GM12864 (cell line): ENCODE data around the gene LRRC4C.

Experiments
- DNase-seq: peaks from one replicate; pipeline ENCODE4 v3.0.0-alpha.2; 2011; ENCODE audit warnings: low read depth
- H3K4me3 ChIP-seq: 2 replicates; pipeline ENCODE4 v1.5.1; 2011; ENCODE audit warnings: mild to moderate bottlenecking, low read depth, low read length, control low read depth
- CTCF ChIP-seq: IDR thresholded peaks from 2 replicates; pipeline ENCODE4 v1.5.1; 2011; ENCODE audit warnings: low read depth, mild to moderate bottlenecking, moderate library complexity, low read length, control low read depth, inconsistent platforms; ENCODE audit errors: missing control alignments

Gene LRRC4C

GRCh38 chr11:41459465-41460401 lies at the start of gene LRRC4C:
TSS of gene LRRC4C (minus strand) at chr11:41459652.
- H3K4me3 ChIP-seq = no peak within 1 kb of the TSS
- no peak for DNase-seq
- TF ChIP-seq CTCF = no peak

DNA sequence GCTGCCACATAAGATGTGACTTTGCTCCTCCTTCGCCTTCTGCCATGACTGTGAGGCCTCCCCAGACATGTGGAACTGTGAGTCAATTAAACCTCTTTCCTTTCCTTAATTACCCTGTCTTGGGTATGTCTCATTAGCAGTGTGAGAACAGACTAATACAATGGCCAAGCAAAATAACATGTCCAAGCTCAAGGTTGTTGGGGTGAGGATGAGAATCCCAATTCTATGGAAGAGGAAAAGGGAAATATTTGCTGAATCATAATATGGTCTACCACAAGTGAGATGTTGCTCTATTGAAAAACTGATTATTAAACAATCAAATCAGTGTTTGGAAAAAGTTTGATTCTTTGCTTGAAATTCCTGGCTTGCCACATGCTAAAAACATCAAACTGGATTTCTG lies 48.7 kb upstream of the LRRC4C start:
- no peak for TF ChIP-seq CTCF
- DNase-seq = no peak
- H3K4me3 ChIP-seq = no peak overlapping the region

DNA sequence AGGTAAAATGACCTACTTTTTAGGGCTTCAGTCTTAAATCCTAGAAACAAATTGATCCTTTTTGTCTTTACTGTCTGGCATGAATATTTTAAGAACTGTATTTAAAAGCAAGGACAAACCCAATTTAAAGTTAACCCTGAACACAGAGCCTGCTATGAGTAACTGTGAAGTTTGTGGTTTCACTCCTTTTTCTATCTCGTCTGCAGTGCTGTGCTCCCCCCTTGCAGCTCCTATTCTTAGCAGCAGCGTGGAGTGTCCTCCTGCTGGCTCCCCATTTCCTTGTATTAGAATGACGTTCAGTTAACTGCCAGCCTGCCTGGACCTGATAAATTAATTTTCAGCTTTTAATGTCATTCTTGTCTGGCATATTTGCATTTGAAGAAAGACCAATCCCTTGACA lies 40.0 kb upstream of the LRRC4C start:
- TF ChIP-seq CTCF = no peak
- DNase-seq = no peak
- H3K4me3 ChIP-seq = no peak overlapping the region

DNA sequence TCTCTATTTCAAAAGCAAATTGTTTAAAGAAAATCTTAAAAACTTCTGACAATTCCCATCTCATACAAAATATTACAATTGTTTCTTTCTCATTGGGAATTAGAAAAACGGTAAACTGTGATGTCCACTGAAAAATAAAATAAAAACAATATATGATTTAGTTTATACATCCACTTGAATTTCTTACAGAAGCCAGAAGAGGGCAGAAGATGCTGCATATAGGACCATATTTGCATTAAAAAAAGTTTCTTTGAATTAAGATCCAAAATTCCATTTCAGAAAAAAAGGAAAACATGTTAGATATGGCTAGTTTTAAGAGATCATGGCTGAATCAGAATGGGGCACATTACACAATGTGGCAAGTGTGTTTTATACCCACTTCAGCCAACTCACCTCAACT lies 39.3 kb upstream of the LRRC4C start:
- H3K4me3 ChIP-seq = no peak overlapping the region
- TF ChIP-seq CTCF = no peak
- no peak for DNase-seq

- DNase-seq = no peak
- no peak for TF ChIP-seq CTCF
- no peak overlapping the region for H3K4me3 ChIP-seq
Measured at GRCh38 chr11:41497974-41498373, 38.5 kb upstream of the LRRC4C start.

DNA sequence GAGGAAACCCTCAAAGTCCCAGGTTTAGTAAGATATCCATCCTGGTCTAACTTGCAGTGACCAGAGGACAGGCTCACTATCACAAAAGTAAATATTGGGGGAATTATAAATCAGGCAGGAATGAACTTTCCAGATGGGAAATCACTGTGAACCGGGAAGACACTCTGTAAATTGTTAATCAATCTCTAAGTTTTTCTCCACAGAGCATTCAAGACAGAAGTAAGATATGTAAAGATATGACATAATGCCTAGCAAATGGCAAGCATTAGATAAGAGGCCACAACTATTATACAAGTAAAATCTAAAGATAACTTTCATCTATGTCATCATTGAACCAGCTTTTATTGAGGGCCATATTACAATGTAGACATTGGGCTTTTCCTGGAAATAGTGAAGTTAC lies 35.3 kb upstream of the LRRC4C start:
- no peak for DNase-seq
- no peak for TF ChIP-seq CTCF
- H3K4me3 ChIP-seq = no peak overlapping the region

DNA sequence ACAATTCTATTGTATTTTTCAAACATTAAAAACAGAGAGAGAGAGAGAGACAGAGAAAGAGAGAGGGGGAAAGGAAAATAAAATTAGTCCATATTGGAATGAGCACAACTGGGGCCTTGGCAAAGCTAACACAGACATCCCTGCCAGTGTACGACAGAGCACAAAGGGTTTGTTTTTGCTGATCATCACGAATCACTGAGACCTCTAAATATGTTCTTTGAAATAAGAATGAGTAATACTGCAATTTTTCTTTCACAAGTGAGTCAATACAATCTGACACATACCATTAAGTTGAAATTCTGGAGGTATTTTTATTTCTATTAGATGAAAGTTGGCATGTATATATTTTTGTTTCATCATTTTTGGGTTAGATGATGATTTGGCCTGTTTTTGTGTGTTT lies 27.0 kb upstream of the LRRC4C start:
- DNase-seq = no peak
- H3K4me3 ChIP-seq = no peak overlapping the region
- no peak for TF ChIP-seq CTCF
